HuH-7 (cell line): Measurements from ENCODE around the gene GTSF1L.

Source experiments
- DNase-seq: peaks from one replicate; pipeline ENCODE4 v3.0.0; 2011; ENCODE audit warnings: low spot score

The GTSF1L gene

GRCh38 chr20:43746344-43747137 is 19.7 kb upstream of the GTSF1L start:
- no peak for DNase-seq

- DNase-seq, result no peak
Measured at GRCh38 chr20:43744966-43745730, 18.3 kb upstream of the GTSF1L start.

GRCh38 chr20:43744151-43744611 is 17.4 kb upstream of the GTSF1L start:
- no peak for DNase-seq

- DNase-seq, result no peak
Measured at GRCh38 chr20:43740642-43741041, 13.8 kb upstream of the GTSF1L start.

GRCh38 chr20:43739148-43739749 is 12.4 kb upstream of the GTSF1L start:
- no peak for DNase-seq

- DNase-seq, result no peak
Measured at GRCh38 chr20:43737925-43738324, 11.1 kb upstream of the GTSF1L start.

GRCh38 chr20:43736588-43737158 is 9.9 kb upstream of the GTSF1L start:
- DNase-seq, result no peak

- DNase-seq, result no peak
Measured at GRCh38 chr20:43731927-43732326, 5.1 kb upstream of the GTSF1L start.

GRCh38 chr20:43731469-43731868 is 4.7 kb upstream of the GTSF1L start:
- DNase-seq, result no peak

GRCh38 chr20:43728686-43729255 is 2.0 kb upstream of the GTSF1L start:
- no peak for DNase-seq

GRCh38 chr20:43727980-43728590 is 1.3 kb upstream of the GTSF1L start:
- no peak for DNase-seq

- DNase-seq, result no peak
Measured at GRCh38 chr20:43726333-43726732, 469 bp downstream of the GTSF1L start.

GRCh38 chr20:43725666-43726065 is 1.1 kb downstream of the GTSF1L start:
- no peak for DNase-seq

- DNase-seq, result no peak
Measured at GRCh38 chr20:43724383-43724782, 2.4 kb downstream of the GTSF1L start.

- DNase-seq, result no peak
Measured at GRCh38 chr20:43723735-43724134, 3.1 kb downstream of the GTSF1L start.

GRCh38 chr20:43723186-43723585 is 3.6 kb downstream of the GTSF1L start:
- no peak for DNase-seq

GRCh38 chr20:43722153-43722505 is 4.7 kb downstream of the GTSF1L start:
- DNase-seq, result no peak

GRCh38 chr20:43721429-43722152 is 5.2 kb downstream of the GTSF1L start:
- DNase-seq, result no peak

GRCh38 chr20:43721097-43721428 is 5.7 kb downstream of the GTSF1L start:
- no peak for DNase-seq

- no peak for DNase-seq
Measured at GRCh38 chr20:43720007-43720406, 6.8 kb downstream of the GTSF1L start.

GRCh38 chr20:43717616-43717995 is 9.2 kb downstream of the GTSF1L start:
- DNase-seq, result no peak
